BE2C (cell line): ENCODE measurements around the gene CDC42EP5.
"Not testable (repeated sequence)": the region's sequence is repeated elsewhere in the genome, so short reads cannot be mapped to it uniquely, and the experiment has no call there.

Experiments used
- DNase-seq: peaks from one replicate; pipeline ENCODE4 v3.0.0-alpha.2; 2020
- H3K27me3 ChIP-seq: fragments of 250-450 bp; sonication (Bioruptor Pico); 2 replicates; pipeline ENCODE4 v1.5.1; 2020; ENCODE audit warnings: mild to moderate bottlenecking
- H3K36me3 ChIP-seq: fragments of 250-450 bp; sonication (Bioruptor Pico); 2 replicates; pipeline ENCODE4 v1.5.1; 2020; ENCODE audit warnings: mild to moderate bottlenecking
- H3K4me1 ChIP-seq: fragments of 250-450 bp; sonication (Bioruptor Pico); 2 replicates; pipeline ENCODE4 v1.5.1; 2020
- H3K4me3 ChIP-seq: 2 replicates; pipeline ENCODE4 v1.5.1; 2011; ENCODE audit warnings: low read depth, low read length
- H3K9me3 ChIP-seq: fragments of 250-450 bp; sonication (Bioruptor Pico); 2 replicates; pipeline ENCODE4 v1.5.1; 2020
- TF ChIP-seq, protein P1 (sequence below): IDR thresholded peaks from 2 replicates; pipeline ENCODE4 v1.5.1; 2012; ENCODE audit warnings: mild to moderate bottlenecking, low read depth, low read length

Gene CDC42EP5

DNA sequence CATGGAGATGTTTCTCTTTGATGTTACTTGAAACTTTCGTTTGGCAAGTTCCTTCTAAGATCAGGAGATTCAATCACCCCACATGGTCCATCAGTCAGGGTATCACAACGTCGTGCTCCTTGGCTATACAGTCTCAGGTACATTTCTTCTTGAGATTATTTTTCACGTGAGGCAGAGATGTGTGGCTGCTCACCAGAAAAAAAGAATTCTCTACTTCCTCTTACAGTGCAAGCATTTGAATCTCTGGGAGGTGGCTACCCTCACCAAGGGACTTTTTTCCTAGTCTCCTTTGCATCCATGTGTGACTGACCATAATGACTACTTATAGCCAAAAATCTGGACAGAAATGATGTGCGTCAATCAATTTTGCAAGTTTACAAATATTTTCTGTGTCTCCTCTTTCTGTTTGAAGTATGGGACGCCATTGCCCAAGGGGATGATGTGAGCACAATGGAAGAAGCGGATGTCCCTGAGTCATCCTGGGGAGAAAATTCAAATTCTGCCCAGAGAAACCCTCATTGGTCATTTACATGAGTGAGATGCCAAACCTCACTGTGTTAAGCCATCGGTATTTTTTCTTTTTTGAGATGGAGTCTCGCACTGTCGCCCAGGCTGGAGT, 21.0 kb upstream of the CDC42EP5 start:
- Histone ChIP-seq H3K4me1 (no peaks in the 10 kb centered on the region), H3K4me3 (no peak overlapping the region), H3K9me3 (no peaks in the 10 kb centered on the region), H3K27me3 (peaks cover 49% of the 10 kb centered on the region), H3K36me3 (no peaks in the 10 kb centered on the region)
- no peak for DNase-seq
- TF ChIP-seq, protein P1, sequence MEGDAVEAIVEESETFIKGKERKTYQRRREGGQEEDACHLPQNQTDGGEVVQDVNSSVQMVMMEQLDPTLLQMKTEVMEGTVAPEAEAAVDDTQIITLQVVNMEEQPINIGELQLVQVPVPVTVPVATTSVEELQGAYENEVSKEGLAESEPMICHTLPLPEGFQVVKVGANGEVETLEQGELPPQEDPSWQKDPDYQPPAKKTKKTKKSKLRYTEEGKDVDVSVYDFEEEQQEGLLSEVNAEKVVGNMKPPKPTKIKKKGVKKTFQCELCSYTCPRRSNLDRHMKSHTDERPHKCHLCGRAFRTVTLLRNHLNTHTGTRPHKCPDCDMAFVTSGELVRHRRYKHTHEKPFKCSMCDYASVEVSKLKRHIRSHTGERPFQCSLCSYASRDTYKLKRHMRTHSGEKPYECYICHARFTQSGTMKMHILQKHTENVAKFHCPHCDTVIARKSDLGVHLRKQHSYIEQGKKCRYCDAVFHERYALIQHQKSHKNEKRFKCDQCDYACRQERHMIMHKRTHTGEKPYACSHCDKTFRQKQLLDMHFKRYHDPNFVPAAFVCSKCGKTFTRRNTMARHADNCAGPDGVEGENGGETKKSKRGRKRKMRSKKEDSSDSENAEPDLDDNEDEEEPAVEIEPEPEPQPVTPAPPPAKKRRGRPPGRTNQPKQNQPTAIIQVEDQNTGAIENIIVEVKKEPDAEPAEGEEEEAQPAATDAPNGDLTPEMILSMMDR = no peak

DNA sequence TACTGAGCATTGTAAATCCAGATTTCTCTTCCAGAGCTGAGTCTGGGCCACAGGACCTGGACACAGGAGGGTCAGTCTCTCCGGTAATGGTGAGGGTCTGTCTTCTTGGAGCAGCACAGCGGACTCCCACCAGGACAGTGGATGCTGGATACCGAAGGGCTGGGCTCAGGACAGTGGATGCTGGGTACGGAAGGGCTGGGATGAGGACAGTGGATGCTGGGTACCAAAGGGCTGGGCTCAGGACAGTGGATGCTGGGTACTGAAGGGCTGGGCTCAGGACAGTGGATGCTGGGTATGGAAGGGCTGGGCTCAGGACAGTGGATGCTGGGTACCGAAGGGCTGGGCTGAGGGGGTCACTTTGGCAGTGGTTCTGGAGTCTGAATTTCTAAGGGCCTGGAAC, 20.0 kb upstream of the CDC42EP5 start:
- H3K36me3 ChIP-seq, DNase-seq, H3K9me3 ChIP-seq, H3K4me1 ChIP-seq, H3K4me3 ChIP-seq: not testable (repeated sequence)
- H3K27me3 ChIP-seq = peaks cover 50% of the 10 kb centered on the region

DNA sequence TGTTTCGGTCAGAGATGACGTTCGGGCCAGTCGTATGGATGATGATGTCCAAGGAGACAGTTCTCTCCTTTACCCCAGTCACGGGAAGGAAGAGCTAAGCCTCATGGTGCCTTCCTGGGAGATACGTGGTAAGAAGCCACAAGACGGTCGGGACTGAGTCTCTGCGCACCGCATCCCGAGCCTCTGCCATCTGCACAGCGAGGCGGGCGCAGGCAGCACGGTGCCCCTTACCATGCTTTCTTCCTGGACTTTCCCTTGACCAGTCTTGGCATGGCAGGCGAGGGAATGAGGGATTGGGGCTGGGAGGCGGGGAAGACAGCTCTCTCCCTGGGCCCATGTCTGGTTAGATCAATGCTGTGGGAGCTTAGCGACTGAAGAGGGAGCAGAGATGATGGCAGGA, 19.5 kb upstream of the CDC42EP5 start:
- DNase-seq = no peak
- H3K27me3 ChIP-seq = peaks cover 50% of the 10 kb centered on the region
- no peak overlapping the region for H3K4me3 ChIP-seq
- TF ChIP-seq, protein P1 = no peak
- H3K4me1 ChIP-seq = no peaks in the 10 kb centered on the region
- H3K9me3 ChIP-seq = no peaks in the 10 kb centered on the region
- H3K36me3 ChIP-seq = no peaks in the 10 kb centered on the region

DNA sequence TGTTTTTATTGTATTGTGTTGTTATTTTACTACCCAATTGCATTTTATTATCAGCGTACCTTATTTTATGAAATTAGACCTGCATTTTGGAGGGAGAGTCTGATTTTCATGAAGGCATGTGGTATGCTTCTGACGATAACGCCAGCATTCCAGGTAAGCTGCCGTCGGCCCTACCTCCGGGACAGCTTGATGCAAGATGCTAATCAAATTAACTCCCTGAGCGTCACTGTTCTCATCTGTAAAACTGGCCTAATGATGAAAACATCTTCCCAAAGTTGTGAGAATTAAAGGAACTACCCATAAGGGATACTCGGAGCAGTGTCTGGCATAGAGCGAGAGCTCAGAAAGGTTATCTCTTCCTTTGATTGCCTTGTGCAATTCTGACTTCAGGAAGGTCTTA, 16.7 kb upstream of the CDC42EP5 start:
- Histone ChIP-seq H3K36me3 (no peaks in the 10 kb centered on the region), H3K4me3 (no peak overlapping the region), H3K27me3 (peaks cover 42% of the 10 kb centered on the region), H3K9me3 (no peaks in the 10 kb centered on the region), H3K4me1 (no peaks in the 10 kb centered on the region)
- TF ChIP-seq, protein P1 = no peak
- no peak for DNase-seq

DNA sequence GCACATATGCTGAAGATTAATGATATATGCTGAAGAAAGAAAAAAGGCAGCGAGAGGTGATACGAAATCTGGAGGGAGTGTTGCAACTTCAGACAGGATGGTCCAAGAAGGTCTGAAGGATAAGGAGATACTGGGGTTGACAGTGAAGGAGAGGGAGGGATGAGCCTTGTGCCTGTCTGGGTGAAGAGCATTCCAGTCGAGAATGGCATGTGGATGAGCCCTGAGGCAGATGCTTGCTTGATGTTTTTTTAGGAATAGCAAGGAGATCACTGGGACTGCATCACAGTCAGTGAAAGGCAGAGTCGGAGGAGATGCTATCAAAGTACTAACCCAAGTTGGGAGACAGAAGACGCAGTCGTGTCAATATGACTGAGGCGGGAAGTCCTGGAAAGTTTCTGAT, 16.2 kb upstream of the CDC42EP5 start:
- peaks cover 42% of the 10 kb centered on the region for H3K27me3 ChIP-seq
- TF ChIP-seq, protein P1 = no peak
- no peak for DNase-seq

DNA sequence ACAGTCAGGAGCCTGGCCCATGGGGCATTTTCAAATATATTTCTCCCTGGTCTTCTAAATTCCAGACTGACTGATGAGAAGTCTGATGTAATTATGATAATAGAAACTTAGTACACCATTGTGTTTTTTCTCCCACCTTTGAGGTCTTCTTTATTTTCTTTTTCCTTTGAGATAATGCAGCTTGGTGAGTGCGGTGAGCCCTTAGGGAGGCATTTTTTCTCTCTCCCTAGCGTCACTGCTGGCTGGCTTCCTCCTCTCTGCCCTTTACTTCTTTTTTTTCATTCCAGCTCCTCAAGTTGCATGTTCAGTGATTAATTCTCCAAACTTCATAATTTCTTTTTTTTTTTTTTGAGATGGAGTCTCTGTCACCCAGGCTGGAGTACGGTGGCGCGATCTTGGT, 12.8 kb upstream of the CDC42EP5 start:
- Histone ChIP-seq H3K9me3 (no peaks in the 10 kb centered on the region; the same call in 1 of the 2 replicates), H3K4me1 (no peaks in the 10 kb centered on the region), H3K36me3 (no peaks in the 10 kb centered on the region), H3K4me3 (no peak overlapping the region), H3K27me3 (peaks cover 37% of the 10 kb centered on the region)
- no peak for DNase-seq
- TF ChIP-seq, protein P1 = no peak

More for the DNA sequence above, 16.2 kb upstream of the CDC42EP5 start:
- H3K36me3 ChIP-seq = no peaks in the 10 kb centered on the region
- no peak overlapping the region for H3K4me3 ChIP-seq
- no peaks in the 10 kb centered on the region; the same call in 1 of the 2 replicates for H3K9me3 ChIP-seq
- H3K4me1 ChIP-seq = no peaks in the 10 kb centered on the region

DNA sequence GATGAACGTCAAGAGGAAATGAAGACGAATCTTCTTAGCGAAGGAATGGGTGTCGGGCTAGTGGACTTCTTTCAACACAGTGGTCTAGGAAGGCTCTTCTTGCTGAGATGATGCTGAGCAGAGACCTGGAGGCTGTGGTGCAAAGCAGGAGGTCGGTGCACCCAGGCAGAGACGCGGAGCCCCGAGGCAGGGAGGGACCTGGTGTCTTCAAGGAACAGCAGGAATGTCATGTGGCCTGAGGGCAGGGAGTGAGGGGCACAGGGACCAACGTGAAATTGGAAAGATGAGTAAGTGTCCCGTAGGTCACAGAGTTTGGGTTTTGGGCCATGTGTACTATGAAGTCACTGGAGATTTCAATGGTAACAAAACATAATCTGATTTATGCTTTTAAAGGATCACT, 11.4 kb upstream of the CDC42EP5 start:
- no peak for DNase-seq
- H3K4me1 ChIP-seq = no peaks in the 10 kb centered on the region
- TF ChIP-seq, protein P1 = no peak
- peaks cover 34% of the 10 kb centered on the region for H3K27me3 ChIP-seq
- no peaks in the 10 kb centered on the region for H3K36me3 ChIP-seq
- H3K4me3 ChIP-seq = no peak overlapping the region
- no peaks in the 10 kb centered on the region; the same call in 1 of the 2 replicates for H3K9me3 ChIP-seq
